ENCODE results near the gene AP2S1. TPM values are rescaled to one million over a fixed set of nuclear protein-coding genes. Genes with fewer than 3 reads are reported as not detected.

Gene AP2S1
- polyA plus RNA-seq, 4 donors, result 85.1 to 164 (median 126) TPM

GRCh38 chr19:46797881-46798280, 52.8 kb downstream of the AP2S1 start:
- Histone ChIP-seq H3K36me3 (ENCODE audit: control insufficient read depth in 3 of 3, insufficient read depth in 2 of 3, low read depth in 1 of 3, low read length in 3 of 3) (no peaks in the 10 kb centered on the region), H3K9me3 (ENCODE audit: control insufficient read depth in 2 of 2, insufficient read depth in 1 of 2, low read depth in 1 of 2, low read length in 1 of 2) (no peaks in the 10 kb centered on the region), H3K4me3 (ENCODE audit: low read depth in 1 of 3, low read length in 3 of 3) (no peak overlapping the region), H3K4me1 (ENCODE audit: control insufficient read depth in 3 of 3, insufficient read depth in 2 of 3, low read depth in 1 of 3, low read length in 2 of 3) (peaks cover 0 to 18% (median 0%) of the 10 kb centered on the region in 3 donors), H3K27me3 (ENCODE audit: control insufficient read depth in 3 of 3, insufficient read depth in 3 of 3, low read length in 3 of 3) (no peaks in the 10 kb centered on the region), H3K27ac (ENCODE audit: low read depth in 1 of 3, low read length in 2 of 3) (no peak overlapping the region)
- DNase-seq (no peak), FAIRE-seq (no peak)
- 95 to 96% (median 95%) methylated on average over 1 of the region's 1 CpG for WGBS, 3 donors

- Histone ChIP-seq H3K4me3 (ENCODE audit: low read depth in 1 of 3, low read length in 3 of 3) (no peak overlapping the region), H3K27ac (ENCODE audit: low read depth in 1 of 3, low read length in 2 of 3) (no peak overlapping the region), H3K4me1 (ENCODE audit: control insufficient read depth in 3 of 3, insufficient read depth in 2 of 3, low read depth in 1 of 3, low read length in 2 of 3) (peaks cover 0 to 8% (median 3%) of the 10 kb centered on the region in 3 donors), H3K36me3 (ENCODE audit: control insufficient read depth in 3 of 3, insufficient read depth in 2 of 3, low read depth in 1 of 3, low read length in 3 of 3) (no peaks in the 10 kb centered on the region), H3K27me3 (ENCODE audit: control insufficient read depth in 3 of 3, insufficient read depth in 3 of 3, low read length in 3 of 3) (no peaks in the 10 kb centered on the region), H3K9me3 (ENCODE audit: control insufficient read depth in 2 of 2, insufficient read depth in 1 of 2, low read depth in 1 of 2, low read length in 1 of 2) (no peaks in the 10 kb centered on the region)
- 51 to 68% (median 60%) methylated on average over 5 of the region's 5 CpGs for WGBS, 3 donors
- DNase-seq (peak in 1 of 2 donors; percentile 14), FAIRE-seq (no peak)
These were observed 58.7 kb downstream of the AP2S1 start for GRCh38 chr19:46791944-46792343.

- peaks cover 0 to 18% (median 0%) of the 10 kb centered on the region in 3 donors for H3K36me3 ChIP-seq (ENCODE audit: control insufficient read depth in 3 of 3, insufficient read depth in 2 of 3, low read depth in 1 of 3, low read length in 3 of 3)
- WGBS, 3 donors, result 88 to 94% (median 93%) methylated on average over 8 of the region's 8 CpGs
- peaks cover 0 to 18% (median 6%) of the 10 kb centered on the region in 3 donors for H3K4me1 ChIP-seq (ENCODE audit: control insufficient read depth in 3 of 3, insufficient read depth in 2 of 3, low read depth in 1 of 3, low read length in 2 of 3)
- no peaks in the 10 kb centered on the region for H3K27me3 ChIP-seq (ENCODE audit: control insufficient read depth in 3 of 3, insufficient read depth in 3 of 3, low read length in 3 of 3)
- no peak for FAIRE-seq
- H3K9me3 ChIP-seq (ENCODE audit: control insufficient read depth in 2 of 2, insufficient read depth in 1 of 2, low read depth in 1 of 2, low read length in 1 of 2), result no peaks in the 10 kb centered on the region
- no peak overlapping the region for H3K4me3 ChIP-seq (ENCODE audit: low read depth in 1 of 3, low read length in 3 of 3)
- H3K27ac ChIP-seq (ENCODE audit: low read depth in 1 of 3, low read length in 2 of 3), result no peak overlapping the region
- DNase-seq, result no peak
These were observed 61.3 kb downstream of the AP2S1 start for GRCh38 chr19:46789371-46789770.

- no peak overlapping the region for H3K4me3 ChIP-seq (ENCODE audit: low read depth in 1 of 3, low read length in 3 of 3)
- FAIRE-seq, result no peak
- WGBS, 3 donors, result 62 to 70% (median 64%) methylated on average over 9 of the region's 9 CpGs
- no peak overlapping the region for H3K27ac ChIP-seq (ENCODE audit: low read depth in 1 of 3, low read length in 2 of 3)
- H3K4me1 ChIP-seq (ENCODE audit: control insufficient read depth in 3 of 3, insufficient read depth in 2 of 3, low read depth in 1 of 3, low read length in 2 of 3), result peaks cover 0 to 23% (median 6%) of the 10 kb centered on the region in 3 donors
- H3K9me3 ChIP-seq (ENCODE audit: control insufficient read depth in 2 of 2, insufficient read depth in 1 of 2, low read depth in 1 of 2, low read length in 1 of 2), result no peaks in the 10 kb centered on the region
- no peak for DNase-seq
- H3K36me3 ChIP-seq (ENCODE audit: control insufficient read depth in 3 of 3, insufficient read depth in 2 of 3, low read depth in 1 of 3, low read length in 3 of 3), result peaks cover 0 to 22% (median 0%) of the 10 kb centered on the region in 3 donors
- H3K27me3 ChIP-seq (ENCODE audit: control insufficient read depth in 3 of 3, insufficient read depth in 3 of 3, low read length in 3 of 3), result no peaks in the 10 kb centered on the region
These were observed 61.7 kb downstream of the AP2S1 start for GRCh38 chr19:46788968-46789338.

GRCh38 chr19:46788262-46788967, 62.2 kb downstream of the AP2S1 start, which contains the start of gene SLC1A5:
SLC1A5 (minus strand) TSS chr19:46788594; CDS start chr19:46787965, 629 bp downstream.
- peak within 1 kb of the TSS; percentile 56 to 95 (median 92) for H3K4me3 ChIP-seq (ENCODE audit: low read depth in 1 of 3, low read length in 3 of 3)
- no peaks in the 10 kb centered on the region for H3K9me3 ChIP-seq (ENCODE audit: control insufficient read depth in 2 of 2, insufficient read depth in 1 of 2, low read depth in 1 of 2, low read length in 1 of 2)
- H3K4me1 ChIP-seq (ENCODE audit: control insufficient read depth in 3 of 3, insufficient read depth in 2 of 3, low read depth in 1 of 3, low read length in 2 of 3), result peaks cover 0 to 28% (median 6%) of the 10 kb centered on the region in 3 donors
- no peaks in the 10 kb centered on the region for H3K27me3 ChIP-seq (ENCODE audit: control insufficient read depth in 3 of 3, insufficient read depth in 3 of 3, low read length in 3 of 3)
- H3K36me3 ChIP-seq (ENCODE audit: control insufficient read depth in 3 of 3, insufficient read depth in 2 of 3, low read depth in 1 of 3, low read length in 3 of 3), result peaks cover 0 to 28% (median under 1%) of the 10 kb centered on the region in 3 donors
- peak within 1 kb of the TSS; percentile 27 to 85 (median 82) for H3K27ac ChIP-seq (ENCODE audit: low read depth in 1 of 3, low read length in 2 of 3)
- WGBS, 3 donors, result 1 to 2% (median 1%) methylated on average over 36 to 46 of the region's 46 CpGs
- FAIRE-seq (no peak), DNase-seq (peak; percentile 88 to 96)

Other genes with a start within 250 kb of the AP2S1 start
- gene CALM3, start 249.5 kb downstream of the AP2S1 start, polyA plus RNA-seq, result 100 to 1,000 TPM; 189 to 429 (median 298) TPM
- 1 to 10 TPM in 2 of 4 donors, under 1 TPM in 1, not detected in 1; 0.45 to 3.4 (median 1.6) TPM for gene PTGIR, start 225.8 kb downstream of the AP2S1 start, polyA plus RNA-seq
- under 1 TPM in 1 of 4 donors, not detected in 3; 0.75 TPM for gene GNG8, start 214.6 kb downstream of the AP2S1 start, polyA plus RNA-seq
- 1 to 10 TPM in 3 of 4 donors, not detected in 1; 2.2 to 7.1 (median 5.3) TPM for gene DACT3, start 189.7 kb downstream of the AP2S1 start, polyA plus RNA-seq
- 10 to 100 TPM; 30.7 to 87.4 (median 57.6) TPM for gene PRKD2, start 133.7 kb downstream of the AP2S1 start, polyA plus RNA-seq
- gene FKRP, start 104.8 kb downstream of the AP2S1 start, polyA plus RNA-seq, result 10 to 100 TPM in 1 of 4 donors, 1 to 10 TPM in 3; 7.0 to 14.6 (median 8.8) TPM
- gene STRN4, start 104.4 kb downstream of the AP2S1 start, polyA plus RNA-seq, result 10 to 100 TPM; 44.6 to 58.3 (median 51.1) TPM
- gene SLC1A5, start 62.3 kb downstream of the AP2S1 start, polyA plus RNA-seq, result 100 to 1,000 TPM in 2 of 4 donors, 1 to 10 TPM in 2; 1.6 to 159 (median 68.0) TPM
- gene ARHGAP35, start 10.2 kb upstream of the AP2S1 start, polyA plus RNA-seq, result 10 to 100 TPM; 12.7 to 46.5 (median 19.6) TPM
- gene NPAS1, start 169.0 kb upstream of the AP2S1 start, polyA plus RNA-seq, result under 1 TPM in 2 of 4 donors, not detected in 2; 0.24 to 0.44 TPM
- gene TMEM160, start 197.8 kb upstream of the AP2S1 start, polyA plus RNA-seq, result 10 to 100 TPM in 3 of 4 donors, 1 to 10 TPM in 1; 5.1 to 70.3 (median 14.1) TPM